GM21515 (cell line): ENCODE data around the gene GZF1.
"Not testable (repeated sequence)": the region's sequence is repeated elsewhere in the genome, so short reads cannot be mapped to it uniquely, and the experiment has no call there.

Source experiments
- ATAC-seq: cut with Tn5 transposase; IDR thresholded peaks from one replicate; pipeline ENCODE4 v1.9.1; 2021; ENCODE audit not compliant: unreplicated experiment

The GZF1 gene

DNA sequence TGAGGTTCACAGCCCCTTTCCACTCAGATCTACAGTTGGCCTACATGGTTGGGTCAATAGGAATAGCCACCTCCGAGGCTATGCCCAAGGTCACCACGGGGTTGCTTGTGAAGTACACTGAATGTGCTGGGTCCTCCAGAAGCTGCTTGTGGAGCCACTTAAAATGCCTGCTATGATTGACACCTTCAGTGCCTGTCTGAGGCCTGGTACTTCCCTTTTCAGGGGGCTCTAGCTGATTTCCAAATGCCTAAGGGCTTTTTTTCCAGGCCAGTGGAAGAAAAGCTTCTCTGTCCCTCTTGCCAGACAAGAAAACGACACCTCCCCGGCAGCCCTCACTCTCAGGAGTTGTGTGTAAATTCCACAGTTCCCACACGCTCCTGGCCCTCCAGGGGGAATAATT is 17.6 kb upstream of the GZF1 start:
- no peak for ATAC-seq

DNA sequence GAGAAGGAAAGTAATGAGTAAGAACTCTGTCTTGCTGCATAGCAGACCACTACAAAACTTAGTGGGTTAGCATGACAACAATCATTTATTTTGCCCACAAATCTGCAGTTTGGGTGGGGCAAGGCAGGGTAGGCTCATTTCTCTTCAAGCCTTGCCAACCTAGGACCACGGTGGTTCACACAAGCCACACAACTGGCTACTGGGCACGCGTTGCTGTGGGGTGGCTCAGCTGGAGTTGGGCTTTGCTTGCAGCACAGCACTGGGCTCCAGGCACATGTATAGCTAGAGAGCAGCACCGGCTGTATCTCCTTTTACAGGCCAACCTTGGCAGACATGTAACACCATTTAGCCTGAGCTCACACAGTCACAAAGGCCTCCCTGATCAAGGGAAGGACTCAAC is 16.0 kb upstream of the GZF1 start:
- no peak for ATAC-seq

DNA sequence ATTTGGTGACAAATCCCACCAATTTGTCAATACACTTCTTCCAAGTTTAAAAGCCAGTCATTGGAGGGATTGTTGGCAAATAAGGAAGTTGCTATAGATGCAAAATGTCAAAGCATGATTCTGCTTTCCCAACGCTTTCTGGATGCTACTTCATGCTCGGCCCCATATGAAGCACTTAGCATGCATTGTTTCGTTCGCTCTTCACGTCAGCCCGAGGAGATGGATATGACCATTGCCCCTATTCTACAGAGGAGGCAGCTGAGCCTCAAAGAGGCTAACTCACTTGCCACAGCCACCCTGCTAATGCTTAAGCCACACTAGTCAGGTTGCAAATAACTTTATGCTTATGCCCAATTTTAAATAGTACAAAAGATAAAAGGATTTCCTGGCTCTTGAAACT is 14.2 kb upstream of the GZF1 start:
- no peak for ATAC-seq

DNA sequence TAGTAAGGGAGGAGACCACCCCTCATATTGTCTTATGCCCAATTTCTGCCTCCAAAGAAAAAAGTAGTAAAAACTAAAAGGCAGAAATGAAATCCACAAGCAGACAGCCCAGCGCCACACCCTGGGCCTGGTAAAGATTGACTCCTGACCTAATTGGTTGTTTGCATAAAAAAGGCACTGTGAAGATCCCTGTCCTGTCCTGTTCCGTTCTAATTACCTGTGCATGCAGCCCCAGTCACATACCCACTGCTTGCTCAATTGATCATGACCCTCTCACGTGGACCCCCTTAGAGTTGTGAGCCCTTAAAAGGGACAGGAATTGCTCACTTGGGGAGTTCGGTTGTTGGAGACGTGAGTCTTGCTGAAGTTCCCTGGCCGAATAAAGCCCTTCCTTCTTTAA is 13.5 kb upstream of the GZF1 start:
- ATAC-seq: not testable (repeated sequence)

DNA sequence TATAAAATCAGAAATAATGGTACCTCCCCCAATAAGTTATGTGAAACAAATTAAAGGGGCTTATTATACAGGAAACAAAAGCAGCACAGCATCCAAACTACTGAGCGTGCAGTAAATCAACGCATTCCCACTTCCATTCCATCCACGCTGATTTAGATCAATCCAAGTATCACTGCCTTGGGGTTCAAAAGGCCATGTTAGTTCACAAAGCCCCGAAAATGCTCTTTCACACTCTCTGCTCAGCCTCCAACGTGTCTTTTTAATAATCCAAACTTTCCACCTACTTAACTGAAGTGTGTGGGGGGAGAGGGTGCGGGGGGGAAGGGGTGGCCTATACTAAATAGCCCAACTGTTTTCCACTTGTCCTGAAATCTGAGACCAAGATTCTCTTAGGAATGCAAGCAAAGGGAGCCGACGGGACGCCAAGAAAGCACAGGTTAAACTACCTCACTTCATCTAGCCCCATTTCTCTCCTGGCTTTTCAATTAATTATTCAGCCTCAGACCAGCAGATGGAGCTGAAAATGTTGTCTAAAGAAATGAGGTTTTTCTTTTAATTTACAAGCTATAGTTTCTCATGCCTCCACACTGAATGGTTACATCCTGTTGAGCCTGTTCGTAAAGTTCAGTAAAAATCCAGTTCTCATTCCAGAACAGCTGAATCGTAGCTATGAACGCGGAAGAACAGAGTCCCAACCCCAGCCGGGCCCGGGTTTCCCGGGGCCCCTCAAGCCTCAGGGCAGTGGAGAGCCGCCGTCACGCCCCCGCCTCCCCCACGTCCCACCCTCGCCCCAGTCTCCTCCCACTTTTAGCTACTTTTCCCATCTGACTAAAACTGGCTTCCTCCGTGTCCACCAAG is 12.4 kb upstream of the GZF1 start:
- ATAC-seq: peak; percentile 44

DNA sequence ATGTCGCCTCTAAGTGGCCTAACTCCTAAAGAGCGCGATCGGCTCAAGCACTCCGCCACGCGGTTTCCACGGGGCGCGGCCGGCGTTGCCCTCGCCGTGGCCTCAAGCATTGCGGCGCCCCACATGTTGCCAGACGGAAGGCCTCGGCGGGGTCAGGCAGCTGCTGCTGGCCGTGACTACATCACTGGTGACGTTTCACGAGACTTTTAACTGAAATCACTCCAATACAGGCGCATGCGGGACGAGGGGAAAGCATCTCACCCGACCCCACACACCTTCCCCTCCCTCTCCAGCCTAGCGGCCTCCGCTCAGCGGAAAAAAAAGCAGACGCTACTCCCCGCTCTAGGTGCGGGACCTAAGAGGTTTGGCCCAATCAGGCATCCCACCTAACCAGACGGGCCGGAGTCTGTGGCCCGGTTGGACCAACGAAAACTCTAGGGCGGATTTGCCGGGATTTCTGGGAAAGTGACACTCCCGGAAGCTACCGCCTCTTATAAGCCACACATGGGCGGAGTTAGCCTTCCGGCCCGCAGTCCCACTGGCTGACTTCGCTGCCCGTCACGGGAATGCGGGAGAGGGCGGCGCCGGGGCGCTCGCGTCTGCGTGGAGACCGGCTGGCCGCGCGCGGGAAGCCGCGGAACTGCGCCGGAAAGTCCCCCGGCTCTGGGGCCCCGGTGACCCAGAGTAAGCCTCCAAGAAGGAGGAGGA is 11.6 kb upstream of the GZF1 start, which contains the start of gene NXT1:
NXT1 (plus strand) TSS at position 596 of the 708 bp plus-strand sequence. CDS start 3,251 bp downstream, outside the sequence.
- peak; percentile 82 for ATAC-seq

DNA sequence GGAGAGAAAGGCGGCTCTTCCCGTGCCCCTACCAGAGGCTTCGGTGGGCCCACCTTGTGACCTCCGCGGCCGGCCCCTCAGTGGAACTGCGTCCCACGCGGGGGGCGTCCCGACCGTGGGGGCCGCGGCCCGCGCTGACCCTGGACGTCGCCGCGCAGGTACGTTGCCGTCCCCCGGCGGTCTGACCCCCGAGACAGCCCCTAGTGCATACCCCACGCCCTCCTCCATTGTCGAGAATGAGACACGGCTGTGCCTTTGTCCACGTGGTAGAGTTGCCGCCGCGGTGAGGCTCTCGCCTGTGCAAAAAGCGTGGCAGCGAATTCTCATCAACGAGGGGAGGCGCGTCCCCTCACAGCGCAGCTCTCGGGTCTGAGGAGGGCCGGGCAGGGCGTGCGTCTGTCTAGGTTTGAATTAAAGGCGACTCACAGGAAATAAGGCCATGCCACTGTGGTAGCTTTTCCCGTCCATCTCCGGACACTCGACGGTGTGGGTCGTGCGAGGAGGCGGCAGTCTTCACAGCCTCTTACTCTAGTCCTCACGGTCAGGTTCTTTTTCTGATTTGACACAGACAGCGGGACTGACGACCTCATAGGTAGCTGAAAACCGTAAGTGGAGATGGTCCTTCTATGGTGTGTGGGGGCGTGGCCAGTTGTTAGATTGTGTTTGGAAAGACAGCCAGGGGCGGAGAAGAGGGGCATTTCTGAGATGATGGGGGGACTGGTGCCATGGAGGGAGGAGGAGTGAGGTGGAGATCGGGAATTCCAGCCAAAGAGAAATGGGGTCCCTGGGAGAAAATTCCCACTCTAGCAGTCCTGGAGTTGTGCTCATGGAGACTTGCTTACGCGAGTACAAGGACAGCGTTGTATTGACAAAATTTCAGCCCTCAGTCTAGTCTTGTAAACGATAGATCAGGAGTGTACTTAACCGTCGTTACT is 10.8 kb upstream of the GZF1 start:
- peak; percentile 25 for ATAC-seq

DNA sequence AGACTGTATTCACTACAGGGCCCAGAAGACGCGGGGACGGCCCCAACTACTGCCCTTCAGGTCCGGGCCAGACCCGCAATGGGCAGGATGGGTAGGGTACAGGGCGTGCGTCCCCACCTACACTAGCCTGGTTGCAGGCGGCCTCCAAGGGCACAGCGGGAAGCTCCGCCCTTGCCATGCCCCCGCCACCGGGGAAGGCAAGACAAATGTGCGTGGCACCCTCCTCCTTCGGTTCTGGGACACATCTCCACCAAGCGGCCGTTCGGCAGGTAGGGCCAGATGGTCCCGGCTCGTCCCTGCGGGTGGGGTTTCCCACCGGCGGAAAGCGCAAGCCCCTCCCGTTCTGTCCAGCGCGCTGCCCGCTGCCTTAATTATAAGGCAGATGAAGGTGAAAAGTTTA is 5.8 kb upstream of the GZF1 start:
- no peak for ATAC-seq

DNA sequence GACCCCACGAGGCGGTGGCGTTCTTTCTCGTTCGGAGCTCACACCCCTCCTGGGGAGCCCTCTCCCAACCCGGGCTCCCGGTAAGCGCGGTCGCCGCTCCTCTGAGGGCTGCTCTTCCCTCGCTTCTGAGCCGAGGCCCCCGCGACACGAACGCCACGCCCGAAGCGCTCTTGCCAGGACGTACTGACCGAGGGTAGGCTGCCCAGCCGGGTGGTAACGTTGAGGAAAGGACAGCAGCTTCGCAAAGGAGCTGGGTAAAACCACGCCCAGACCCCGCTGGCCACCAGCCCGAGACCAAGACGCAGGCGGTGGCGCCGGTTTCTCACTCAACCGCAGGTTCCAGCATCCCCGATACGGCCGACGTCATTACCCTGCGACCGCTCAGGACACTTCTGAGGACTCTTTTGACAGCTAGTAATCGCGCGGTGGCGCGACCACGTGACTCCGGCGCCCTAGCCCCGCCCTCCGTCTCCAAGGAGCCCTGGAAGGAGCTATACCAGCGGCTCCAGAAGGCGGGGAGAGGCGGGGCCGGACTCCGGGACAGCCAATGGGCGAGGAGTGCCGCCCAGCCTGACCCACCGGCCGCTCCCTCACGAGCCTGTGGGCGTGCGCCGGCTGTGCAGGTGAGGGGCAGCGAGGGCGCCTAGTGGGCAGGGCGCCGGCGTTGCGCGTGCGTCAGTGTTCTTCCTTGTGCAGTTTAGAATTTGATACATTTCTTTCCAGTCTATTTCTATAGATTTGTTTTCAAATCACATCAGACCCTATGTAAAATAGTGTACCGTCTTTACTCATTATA is 4.0 kb upstream of the GZF1 start:
- ATAC-seq: peak; percentile 72

DNA sequence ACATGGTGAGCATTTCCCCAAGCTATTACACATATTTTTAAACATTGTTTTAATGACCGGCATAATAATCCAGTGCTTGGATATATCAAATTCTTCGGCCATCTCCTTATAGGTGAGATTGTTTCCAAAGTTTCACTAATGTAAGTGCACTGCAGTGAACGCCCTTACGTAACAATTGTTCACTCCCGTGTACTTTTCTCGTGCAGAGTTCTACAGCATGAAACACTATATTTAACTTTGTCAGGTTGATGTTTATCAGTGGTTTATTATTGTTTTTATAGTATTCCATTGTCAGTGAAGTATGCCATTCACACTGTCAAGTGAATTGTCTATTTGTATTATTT is 3.4 kb upstream of the GZF1 start:
- no peak for ATAC-seq

DNA sequence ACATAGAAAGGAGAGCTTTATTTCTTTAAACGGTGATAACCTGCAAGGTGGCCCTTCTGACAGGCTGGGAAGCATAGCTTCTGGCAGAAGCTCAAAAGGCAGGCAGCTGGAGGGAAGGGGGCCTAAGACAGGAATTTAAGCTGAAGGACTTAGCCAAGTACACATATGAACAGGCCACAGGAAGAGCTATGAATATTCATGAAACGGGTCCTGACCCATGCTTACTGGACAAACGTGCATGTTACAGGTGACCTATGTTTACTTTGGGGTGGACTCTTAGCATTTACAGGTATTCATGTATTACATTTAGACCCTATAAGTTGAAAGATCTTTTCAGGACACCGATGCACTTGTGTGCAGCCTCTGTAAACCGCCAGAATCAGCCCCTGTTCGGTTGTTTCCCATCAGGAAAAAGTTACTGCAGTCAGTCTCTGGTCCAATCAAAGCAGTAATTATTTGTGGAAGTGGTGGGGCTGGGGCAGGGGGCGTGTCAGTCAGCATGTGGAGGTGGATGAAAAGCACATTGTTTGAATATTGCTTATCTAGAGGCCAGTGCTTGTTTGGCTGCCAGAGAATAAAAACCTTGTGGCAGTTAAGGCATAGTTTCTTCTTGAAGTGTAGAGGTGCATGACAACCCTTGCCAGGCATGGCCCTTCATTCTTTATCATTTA is 2.9 kb upstream of the GZF1 start:
- ATAC-seq: no peak

DNA sequence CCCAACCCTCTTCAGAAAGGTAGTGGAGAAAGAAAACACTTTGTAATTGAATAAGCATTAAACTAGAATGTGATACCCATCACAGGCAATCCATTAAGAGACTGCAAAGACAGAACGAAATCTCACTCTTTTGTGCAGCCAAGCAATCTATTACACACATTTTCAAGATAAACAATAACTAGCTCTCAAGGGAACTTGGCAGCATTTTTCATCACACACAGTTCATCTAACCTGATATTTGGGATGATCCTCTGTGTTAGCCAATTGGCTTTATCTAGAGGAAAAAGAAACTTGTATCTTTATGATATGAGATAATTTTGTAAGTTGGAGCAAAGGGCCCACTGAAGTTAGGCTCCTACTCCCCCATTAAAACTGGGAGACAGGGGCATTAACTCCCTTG is 1.5 kb upstream of the GZF1 start:
- ATAC-seq: no peak

DNA sequence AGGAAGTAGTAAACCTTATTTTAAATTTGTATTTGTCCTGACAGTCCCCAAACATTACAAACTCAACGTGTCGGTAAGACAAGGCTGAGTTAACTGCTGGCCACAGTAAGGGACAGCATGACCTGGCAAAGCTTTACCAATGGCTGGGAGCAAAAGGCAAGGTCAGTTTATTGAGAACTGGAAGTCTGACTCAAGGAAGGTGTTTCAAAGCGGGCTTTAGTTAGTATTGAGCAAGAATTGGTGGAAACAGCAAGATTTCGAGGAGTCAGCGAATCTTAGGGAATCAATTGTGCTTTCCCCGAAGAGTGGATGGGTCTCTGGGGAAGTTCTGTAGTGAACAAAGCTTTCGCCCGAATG is 885 bp upstream of the GZF1 start:
- no peak for ATAC-seq

DNA sequence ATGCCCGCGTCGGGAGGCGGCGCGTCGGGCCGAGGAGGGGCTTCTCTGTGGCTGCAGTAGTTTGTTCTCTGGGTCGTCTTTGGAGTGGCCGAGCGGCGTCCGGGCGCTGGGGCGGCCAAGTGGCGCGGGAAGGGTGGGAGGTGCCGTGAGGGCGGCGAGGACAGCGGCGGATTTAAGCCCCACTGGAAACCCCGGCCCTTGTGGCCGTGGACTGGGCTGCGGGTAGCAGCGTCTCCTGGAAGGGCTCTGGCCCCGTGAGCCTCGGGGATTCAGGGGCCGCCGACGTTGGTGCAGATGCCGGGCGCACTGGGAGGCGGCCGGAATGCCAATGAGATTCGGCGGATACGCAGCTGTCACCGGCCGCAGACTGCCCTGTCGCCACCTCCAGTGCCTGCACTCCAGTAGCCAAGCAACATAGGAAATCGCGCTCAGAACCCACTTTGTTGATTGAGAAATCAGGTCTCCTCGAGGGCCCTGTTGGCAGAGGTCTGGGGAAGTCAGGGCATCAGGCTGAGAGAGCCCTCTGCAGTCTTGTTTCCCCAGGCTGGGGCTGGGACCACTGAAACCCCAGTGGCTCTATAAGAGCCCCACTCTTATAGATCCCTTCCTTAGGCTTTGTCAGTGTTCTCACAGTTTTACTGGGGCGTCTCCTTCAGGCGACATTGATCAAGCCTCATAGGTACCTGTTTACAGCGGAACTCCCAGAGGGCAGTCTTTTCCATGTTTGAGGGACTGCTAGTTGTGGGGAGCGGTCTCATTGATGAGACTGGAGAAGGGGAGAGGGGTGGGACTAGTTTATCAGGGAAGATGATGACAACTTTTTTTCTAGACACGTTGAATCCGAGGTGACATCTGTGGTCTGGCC is 642 bp downstream of the GZF1 start:
- ATAC-seq: peak; percentile 3

DNA sequence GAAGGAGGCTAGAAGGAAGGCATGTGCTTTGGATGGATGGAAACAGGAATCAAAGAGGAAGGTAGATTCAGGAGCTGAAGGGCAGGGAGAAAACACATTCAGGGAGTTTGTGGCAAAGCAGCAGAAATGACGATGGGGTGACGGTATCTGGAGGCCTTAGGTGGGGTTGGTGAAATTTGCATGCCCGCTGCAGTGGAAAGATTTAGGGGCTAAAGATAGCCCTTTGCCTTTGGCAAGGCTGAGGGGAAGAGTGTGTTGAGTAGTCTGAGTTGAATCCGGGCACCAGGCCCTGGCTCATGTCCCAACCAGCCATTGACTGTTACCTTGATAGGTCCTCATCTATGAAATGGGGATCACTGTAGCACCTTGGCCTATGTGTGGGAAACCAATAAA is 1.3 kb downstream of the GZF1 start:
- no peak for ATAC-seq

DNA sequence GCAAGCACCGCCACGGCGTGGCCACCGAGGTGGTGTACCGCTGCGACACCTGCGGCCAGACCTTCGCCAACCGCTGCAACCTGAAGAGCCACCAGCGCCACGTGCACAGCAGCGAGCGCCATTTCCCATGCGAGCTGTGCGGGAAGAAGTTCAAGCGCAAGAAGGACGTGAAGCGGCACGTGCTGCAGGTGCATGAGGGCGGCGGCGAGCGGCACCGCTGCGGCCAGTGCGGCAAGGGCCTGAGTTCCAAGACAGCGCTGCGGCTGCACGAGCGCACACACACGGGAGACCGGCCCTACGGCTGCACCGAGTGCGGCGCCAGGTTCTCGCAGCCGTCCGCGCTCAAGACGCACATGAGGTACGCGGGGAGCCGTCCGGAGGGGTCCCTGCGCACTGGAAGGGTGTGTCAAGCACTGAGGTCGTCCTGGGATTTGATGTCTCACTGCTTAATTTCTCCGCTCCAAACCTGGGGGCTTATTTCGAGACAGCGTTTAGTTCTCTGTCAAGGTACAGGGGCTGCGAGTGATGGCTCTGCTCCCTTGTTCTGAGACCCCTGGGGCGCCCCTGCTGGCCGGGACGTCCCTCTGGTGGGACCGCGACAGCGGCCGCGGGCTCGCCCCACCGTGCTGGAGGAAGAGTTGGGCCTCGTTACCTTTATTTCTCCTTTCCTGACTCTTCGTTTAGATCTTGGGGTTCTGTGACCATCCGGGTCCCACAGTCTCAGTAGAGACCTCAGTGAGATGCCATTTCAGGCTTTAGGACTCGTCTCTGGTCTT is 3.6 kb downstream of the GZF1 start:
- no peak for ATAC-seq

DNA sequence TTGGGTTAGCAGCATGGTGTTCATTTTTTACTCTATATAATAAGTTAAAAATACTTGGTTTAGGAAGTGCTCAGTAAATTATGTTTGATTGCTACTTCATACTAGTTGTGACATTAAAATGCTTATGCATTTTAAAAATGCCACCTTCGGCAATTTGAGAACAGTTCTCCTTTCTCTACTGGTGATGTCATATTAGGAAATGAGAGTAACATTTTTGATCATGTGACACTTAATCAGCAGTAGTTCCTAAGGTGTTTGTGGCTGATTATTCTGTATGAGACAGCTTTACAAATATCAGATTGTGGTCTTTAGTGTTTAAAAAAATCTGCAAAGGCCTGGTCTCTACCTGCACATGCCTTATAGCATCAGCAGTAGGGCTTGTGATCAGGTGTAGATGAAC is 4.4 kb downstream of the GZF1 start:
- ATAC-seq: no peak

DNA sequence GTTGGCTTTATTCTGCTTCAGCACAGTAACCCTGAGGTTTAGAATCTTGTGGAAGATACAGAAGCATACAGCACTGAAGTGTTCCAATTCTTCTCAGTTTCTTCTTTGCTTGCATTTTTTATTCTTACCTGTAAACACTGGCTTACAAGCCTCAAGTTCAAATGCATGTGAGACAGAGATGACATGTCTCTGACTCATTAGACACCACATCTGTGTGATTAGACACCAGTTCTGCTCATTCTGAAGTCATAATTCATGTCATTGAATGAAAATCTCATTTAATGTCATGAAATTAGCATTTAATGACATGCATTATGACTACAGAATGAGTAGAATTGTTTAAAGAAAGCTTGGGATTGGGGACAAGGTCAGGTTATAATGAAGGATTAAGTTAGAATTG is 5.8 kb downstream of the GZF1 start:
- no peak for ATAC-seq
